Measurements from ENCODE around the gene AGPAT3. TPM values are rescaled to one million over a fixed set of nuclear protein-coding genes. Genes with fewer than 3 reads are reported as not detected.

The AGPAT3 gene
- total RNA-seq, 1 donor: 63.5 TPM

DNA sequence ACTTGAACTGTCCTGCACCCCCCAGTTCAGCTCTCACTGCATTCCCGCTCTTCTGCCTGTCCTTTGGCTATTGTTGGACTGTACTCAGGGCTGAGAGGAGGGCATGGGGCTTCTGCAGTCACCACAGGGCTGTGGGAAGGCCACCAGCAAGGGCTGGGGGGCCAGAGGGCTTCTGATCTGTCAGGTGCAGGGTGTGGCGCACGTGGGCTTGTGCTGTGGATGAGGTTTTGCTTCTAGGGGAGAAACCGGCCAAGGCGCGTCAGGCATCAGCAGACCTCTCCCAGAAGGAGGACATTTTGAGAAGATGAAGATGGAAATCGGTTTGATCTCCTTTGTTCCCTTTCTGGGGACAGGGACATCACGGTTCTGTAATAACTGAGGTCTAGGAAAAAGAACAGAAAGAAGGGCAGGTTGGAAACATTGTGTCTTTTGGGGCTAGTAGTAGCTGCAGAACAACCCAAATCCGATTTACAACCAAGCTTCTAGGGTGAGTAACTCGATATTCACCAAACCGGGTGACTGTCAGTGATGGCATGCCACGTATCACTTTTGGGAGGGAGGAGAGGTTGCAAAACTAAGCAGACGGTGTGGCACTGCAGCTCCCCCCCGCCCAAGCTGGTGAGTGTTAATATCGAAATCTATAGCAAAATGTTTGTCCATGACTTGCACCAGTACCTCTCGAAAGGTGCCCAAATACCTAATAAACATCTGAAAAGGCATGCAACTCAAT is 40.9 kb downstream of the AGPAT3 start:
- no peak for DNase-seq (ENCODE audit: low read depth)
- TF ChIP-seq, protein P1, sequence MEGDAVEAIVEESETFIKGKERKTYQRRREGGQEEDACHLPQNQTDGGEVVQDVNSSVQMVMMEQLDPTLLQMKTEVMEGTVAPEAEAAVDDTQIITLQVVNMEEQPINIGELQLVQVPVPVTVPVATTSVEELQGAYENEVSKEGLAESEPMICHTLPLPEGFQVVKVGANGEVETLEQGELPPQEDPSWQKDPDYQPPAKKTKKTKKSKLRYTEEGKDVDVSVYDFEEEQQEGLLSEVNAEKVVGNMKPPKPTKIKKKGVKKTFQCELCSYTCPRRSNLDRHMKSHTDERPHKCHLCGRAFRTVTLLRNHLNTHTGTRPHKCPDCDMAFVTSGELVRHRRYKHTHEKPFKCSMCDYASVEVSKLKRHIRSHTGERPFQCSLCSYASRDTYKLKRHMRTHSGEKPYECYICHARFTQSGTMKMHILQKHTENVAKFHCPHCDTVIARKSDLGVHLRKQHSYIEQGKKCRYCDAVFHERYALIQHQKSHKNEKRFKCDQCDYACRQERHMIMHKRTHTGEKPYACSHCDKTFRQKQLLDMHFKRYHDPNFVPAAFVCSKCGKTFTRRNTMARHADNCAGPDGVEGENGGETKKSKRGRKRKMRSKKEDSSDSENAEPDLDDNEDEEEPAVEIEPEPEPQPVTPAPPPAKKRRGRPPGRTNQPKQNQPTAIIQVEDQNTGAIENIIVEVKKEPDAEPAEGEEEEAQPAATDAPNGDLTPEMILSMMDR (IDR thresholded peaks at IDR 0.05; ENCODE audit: insufficient read depth, low read depth, low read length): no peak

DNA sequence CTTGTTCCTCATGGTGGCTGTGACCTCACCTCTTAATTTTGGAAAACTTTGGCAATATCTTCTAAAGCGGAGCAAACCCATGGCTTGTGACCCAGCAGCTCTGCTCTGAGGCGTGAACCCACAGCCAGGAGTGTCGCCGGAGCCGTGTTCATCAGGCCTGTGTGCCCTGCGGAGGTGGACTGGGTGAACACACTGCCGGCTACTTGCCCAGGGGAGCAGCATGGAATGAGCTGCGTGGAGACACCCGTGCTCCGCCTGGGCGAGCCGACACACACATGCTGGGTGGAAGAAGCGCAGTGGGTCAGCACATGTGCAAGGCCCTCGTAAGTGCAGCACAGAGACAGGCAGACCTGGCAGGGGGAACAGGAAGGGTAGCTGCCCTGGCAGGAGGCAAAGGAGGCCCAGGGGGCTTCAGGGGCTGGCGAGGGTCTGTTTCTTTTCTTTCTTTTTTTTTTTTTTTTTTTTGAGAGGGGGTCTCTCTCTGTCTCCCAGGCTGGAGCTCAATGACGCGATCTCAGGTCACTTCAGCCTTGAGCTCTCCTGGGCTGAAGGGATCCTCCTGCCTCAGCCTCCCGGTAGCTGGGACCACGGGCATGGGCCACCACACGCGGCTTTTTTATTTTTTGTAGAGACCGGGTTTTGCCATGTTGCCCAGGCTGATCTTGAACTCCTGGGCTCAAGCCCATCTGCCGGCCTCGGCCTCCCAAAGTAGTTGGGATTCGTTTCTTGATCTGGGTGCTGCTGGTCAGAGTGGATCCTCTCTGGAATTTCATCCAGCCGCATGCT is 41.8 kb downstream of the AGPAT3 start:
- TF ChIP-seq, protein P1 (IDR thresholded peaks at IDR 0.05; ENCODE audit: insufficient read depth, low read depth, low read length): no peak
- H3K4me3 ChIP-seq (ENCODE audit: low read depth, low read length): no peak overlapping the region
- DNase-seq (ENCODE audit: low read depth): no peak

More for the DNA sequence above, 40.9 kb downstream of the AGPAT3 start:
- no peak overlapping the region for H3K4me3 ChIP-seq (ENCODE audit: low read depth, low read length)

- TF ChIP-seq, protein P1 (IDR thresholded peaks at IDR 0.05; ENCODE audit: insufficient read depth, low read depth, low read length): no peak
- H3K4me3 ChIP-seq (ENCODE audit: low read depth, low read length): no peak overlapping the region
- no peak for DNase-seq (ENCODE audit: low read depth)
Observed at GRCh38 chr21:43907751-43908150, 42.7 kb downstream of the AGPAT3 start.

DNA sequence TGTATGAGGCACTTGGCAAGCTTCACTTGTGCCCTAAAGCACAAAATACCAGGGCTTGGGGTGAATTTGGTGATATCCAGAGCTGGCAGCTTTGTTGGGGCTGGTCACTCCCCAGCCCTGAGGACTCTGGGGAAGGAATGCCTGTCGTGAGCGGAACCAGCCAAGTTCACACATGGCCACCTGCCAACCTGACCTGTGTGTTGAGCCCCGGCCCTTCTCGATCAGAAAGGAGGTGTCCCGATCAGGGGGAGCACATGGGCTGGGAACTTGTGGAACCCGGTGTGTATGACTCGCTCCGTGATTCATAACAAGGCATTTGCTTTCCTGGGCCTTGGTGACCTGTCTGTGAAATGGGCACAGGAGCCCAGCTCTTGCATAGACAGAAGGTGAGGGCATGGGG is 43.1 kb downstream of the AGPAT3 start:
- no peak overlapping the region for H3K4me3 ChIP-seq (ENCODE audit: low read depth, low read length)
- TF ChIP-seq, protein P1 (IDR thresholded peaks at IDR 0.05; ENCODE audit: insufficient read depth, low read depth, low read length): no peak
- no peak for DNase-seq (ENCODE audit: low read depth)

DNA sequence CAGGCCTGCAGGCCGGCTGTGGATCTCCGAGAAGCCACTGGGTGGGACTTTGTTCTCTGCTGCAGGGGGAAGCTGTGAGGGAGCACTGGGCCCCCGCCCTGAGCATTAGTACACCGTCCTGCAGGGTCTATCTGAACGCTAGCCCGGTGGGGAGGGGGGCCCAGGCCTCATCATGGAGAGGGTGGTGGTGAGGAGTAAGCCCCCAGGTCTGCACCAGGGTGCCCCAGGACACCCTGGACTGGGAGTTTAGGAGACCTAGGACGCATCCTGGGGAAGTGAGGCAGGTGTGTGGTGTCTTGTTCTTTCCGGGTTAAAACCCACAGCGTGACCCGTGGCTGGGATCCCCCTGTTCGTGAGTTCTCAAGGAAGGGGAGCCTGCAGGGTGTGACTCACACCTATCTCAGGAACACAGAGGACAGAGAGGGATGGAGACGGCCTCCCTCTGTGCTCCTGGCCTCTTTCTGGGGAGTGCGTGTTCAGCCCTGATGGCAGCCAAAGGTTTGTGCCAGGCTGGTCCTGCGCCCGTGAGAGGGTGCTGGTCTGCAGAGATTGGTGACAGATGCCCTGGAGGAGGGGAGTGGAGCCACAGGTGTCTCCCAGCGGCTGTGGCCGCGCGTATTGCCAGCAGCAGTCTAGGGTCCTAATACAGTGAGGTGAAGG is 44.8 kb downstream of the AGPAT3 start:
- TF ChIP-seq, protein P1 (IDR thresholded peaks at IDR 0.05; ENCODE audit: insufficient read depth, low read depth, low read length): no peak
- no peak overlapping the region for H3K4me3 ChIP-seq (ENCODE audit: low read depth, low read length)
- no peak for DNase-seq (ENCODE audit: low read depth)

GRCh38 chr21:43910460-43910859 is 45.4 kb downstream of the AGPAT3 start:
- DNase-seq (ENCODE audit: low read depth): no peak
- no peak overlapping the region for H3K4me3 ChIP-seq (ENCODE audit: low read depth, low read length)
- TF ChIP-seq, protein P1 (IDR thresholded peaks at IDR 0.05; ENCODE audit: insufficient read depth, low read depth, low read length): no peak
